ENCODE measurements around the gene NEIL3.

- no peak for TF ChIP-seq CTCF (IDR thresholded peaks at IDR 0.05; ENCODE audit: insufficient read depth, low read length)
- TF ChIP-seq, protein P1, sequence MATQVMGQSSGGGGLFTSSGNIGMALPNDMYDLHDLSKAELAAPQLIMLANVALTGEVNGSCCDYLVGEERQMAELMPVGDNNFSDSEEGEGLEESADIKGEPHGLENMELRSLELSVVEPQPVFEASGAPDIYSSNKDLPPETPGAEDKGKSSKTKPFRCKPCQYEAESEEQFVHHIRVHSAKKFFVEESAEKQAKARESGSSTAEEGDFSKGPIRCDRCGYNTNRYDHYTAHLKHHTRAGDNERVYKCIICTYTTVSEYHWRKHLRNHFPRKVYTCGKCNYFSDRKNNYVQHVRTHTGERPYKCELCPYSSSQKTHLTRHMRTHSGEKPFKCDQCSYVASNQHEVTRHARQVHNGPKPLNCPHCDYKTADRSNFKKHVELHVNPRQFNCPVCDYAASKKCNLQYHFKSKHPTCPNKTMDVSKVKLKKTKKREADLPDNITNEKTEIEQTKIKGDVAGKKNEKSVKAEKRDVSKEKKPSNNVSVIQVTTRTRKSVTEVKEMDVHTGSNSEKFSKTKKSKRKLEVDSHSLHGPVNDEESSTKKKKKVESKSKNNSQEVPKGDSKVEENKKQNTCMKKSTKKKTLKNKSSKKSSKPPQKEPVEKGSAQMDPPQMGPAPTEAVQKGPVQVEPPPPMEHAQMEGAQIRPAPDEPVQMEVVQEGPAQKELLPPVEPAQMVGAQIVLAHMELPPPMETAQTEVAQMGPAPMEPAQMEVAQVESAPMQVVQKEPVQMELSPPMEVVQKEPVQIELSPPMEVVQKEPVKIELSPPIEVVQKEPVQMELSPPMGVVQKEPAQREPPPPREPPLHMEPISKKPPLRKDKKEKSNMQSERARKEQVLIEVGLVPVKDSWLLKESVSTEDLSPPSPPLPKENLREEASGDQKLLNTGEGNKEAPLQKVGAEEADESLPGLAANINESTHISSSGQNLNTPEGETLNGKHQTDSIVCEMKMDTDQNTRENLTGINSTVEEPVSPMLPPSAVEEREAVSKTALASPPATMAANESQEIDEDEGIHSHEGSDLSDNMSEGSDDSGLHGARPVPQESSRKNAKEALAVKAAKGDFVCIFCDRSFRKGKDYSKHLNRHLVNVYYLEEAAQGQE (IDR thresholded peaks at IDR 0.05; ENCODE audit: insufficient replicate concordance, low read depth), result no peak
Measured at GRCh38 chr4:177400030-177400429, 90.4 kb downstream of the NEIL3 start.
